HG03432 (cell line): ENCODE results near the gene CEP83.
"Not testable (repeated sequence)": the region's sequence is repeated elsewhere in the genome, so short reads cannot be mapped to it uniquely, and the experiment has no call there.

Experiments used
- ATAC-seq: cut with Tn5 transposase; IDR thresholded peaks from one replicate; pipeline ENCODE4 v1.9.1; 2021; ENCODE audit warnings: mild to moderate bottlenecking, moderate library complexity; ENCODE audit not compliant: unreplicated experiment

The CEP83 gene

GRCh38 chr12:94433744-94434143 lies 25.9 kb downstream of the CEP83 start:
- ATAC-seq: no peak

GRCh38 chr12:94430304-94430703 lies 29.4 kb downstream of the CEP83 start:
- ATAC-seq: no peak

GRCh38 chr12:94429633-94430032 lies 30.0 kb downstream of the CEP83 start:
- no peak for ATAC-seq

- no peak for ATAC-seq
Observed at GRCh38 chr12:94429191-94429590, 30.5 kb downstream of the CEP83 start.

- ATAC-seq: no peak
Observed at GRCh38 chr12:94427501-94428381, 31.9 kb downstream of the CEP83 start.

GRCh38 chr12:94426049-94426448 lies 33.6 kb downstream of the CEP83 start:
- ATAC-seq: no peak

GRCh38 chr12:94424830-94425229 lies 34.8 kb downstream of the CEP83 start:
- ATAC-seq: not testable (repeated sequence)

- no peak for ATAC-seq
Observed at GRCh38 chr12:94421868-94422740, 37.6 kb downstream of the CEP83 start.

- ATAC-seq: no peak
Observed at GRCh38 chr12:94418517-94418916, 41.1 kb downstream of the CEP83 start.

GRCh38 chr12:94416613-94417012 lies 43.1 kb downstream of the CEP83 start:
- ATAC-seq: no peak

GRCh38 chr12:94415066-94415465 lies 44.6 kb downstream of the CEP83 start:
- no peak for ATAC-seq

GRCh38 chr12:94405413-94406116 lies 54.1 kb downstream of the CEP83 start:
- peak; percentile 78 for ATAC-seq

- no peak for ATAC-seq
Observed at GRCh38 chr12:94404854-94405253, 54.8 kb downstream of the CEP83 start.

GRCh38 chr12:94401326-94401725 lies 58.3 kb downstream of the CEP83 start:
- no peak for ATAC-seq

GRCh38 chr12:94398685-94399084 lies 61.0 kb downstream of the CEP83 start:
- not testable (repeated sequence) for ATAC-seq

- no peak for ATAC-seq
Observed at GRCh38 chr12:94397401-94397800, 62.3 kb downstream of the CEP83 start.

- ATAC-seq: not testable (repeated sequence)
Observed at GRCh38 chr12:94396014-94396413, 63.7 kb downstream of the CEP83 start.

GRCh38 chr12:94390130-94390485 lies 69.6 kb downstream of the CEP83 start:
- no peak for ATAC-seq

GRCh38 chr12:94389482-94390129 lies 70.1 kb downstream of the CEP83 start:
- ATAC-seq: not testable (repeated sequence)

- ATAC-seq: no peak
Observed at GRCh38 chr12:94386422-94386821, 73.2 kb downstream of the CEP83 start.

- no peak for ATAC-seq
Observed at GRCh38 chr12:94384030-94384429, 75.6 kb downstream of the CEP83 start.
